Endothelial cell (in vitro differentiated cells): ENCODE data around the gene OBSL1. TPM values are rescaled to one million over a fixed set of nuclear protein-coding genes. Genes with fewer than 3 reads are reported as not detected.

Experiments
- DNase-seq: peaks from one replicate; pipeline ENCODE4 v3.0.0; 2021; ENCODE audit warnings: low spot score
- H3K27ac Mint-ChIP-seq: one replicate; pipeline ENCODE4 v1.8.0; 2021; ENCODE audit warnings: mixed read lengths, inconsistent platforms; ENCODE audit not compliant: unreplicated experiment
- H3K27me3 Mint-ChIP-seq: one replicate; pipeline ENCODE4 v1.8.0; 2021; ENCODE audit warnings: mild to moderate bottlenecking, moderate library complexity, mixed read lengths, inconsistent platforms; ENCODE audit not compliant: unreplicated experiment
- H3K36me3 Mint-ChIP-seq: one replicate; pipeline ENCODE4 v1.8.0; 2021; ENCODE audit warnings: mild to moderate bottlenecking, low read depth, mixed read lengths, inconsistent platforms; ENCODE audit not compliant: unreplicated experiment
- H3K4me1 Mint-ChIP-seq: one replicate; pipeline ENCODE4 v1.8.0; 2021; ENCODE audit warnings: mild to moderate bottlenecking, mixed read lengths, inconsistent platforms; ENCODE audit not compliant: unreplicated experiment
- H3K4me3 Mint-ChIP-seq: one replicate; pipeline ENCODE4 v1.8.0; 2021; ENCODE audit warnings: mild to moderate bottlenecking, mixed read lengths, inconsistent platforms; ENCODE audit not compliant: unreplicated experiment
- H3K9me3 Mint-ChIP-seq: one replicate; pipeline ENCODE4 v1.8.0; 2021; ENCODE audit warnings: mixed read lengths, inconsistent platforms; ENCODE audit not compliant: unreplicated experiment
- CTCF ChIP-seq: fragments of 200-600 bp; sonication (generic); IDR thresholded peaks from one replicate; pipeline ENCODE4 v1.5.0; 2021; ENCODE audit warnings: antibody characterized with exemption; ENCODE audit not compliant: unreplicated experiment
- total RNA-seq: library from RNA; stranded (reverse); fragmentation: NEBNext Ultra II Directional; extraction: Animal tissue kit (Norgen Biotek cat#: 25700); gene quantifications from one replicate; pipeline ENCODE4 v1.2.1, GENCODE V29; 2021; ENCODE audit not compliant: unreplicated experiment

OBSL1 gene
- total RNA-seq, 1 donor from 2014 or later = 53.4 TPM

GRCh38 chr2:219508444-219508734, 63.0 kb downstream of the OBSL1 start:
- no peaks in the 10 kb centered on the region for H3K9me3 Mint-ChIP-seq
- DNase-seq = no peak
- no peak overlapping the region for H3K4me3 Mint-ChIP-seq
- peaks cover 11% of the 10 kb centered on the region for H3K27me3 Mint-ChIP-seq
- H3K36me3 Mint-ChIP-seq = peaks cover 22% of the 10 kb centered on the region
- no peak for TF ChIP-seq CTCF
- H3K4me1 Mint-ChIP-seq = peaks cover 34% of the 10 kb centered on the region
- no peak overlapping the region for H3K27ac Mint-ChIP-seq

GRCh38 chr2:219507581-219508443, 63.5 kb downstream of the OBSL1 start:
- TF ChIP-seq CTCF = no peak
- no peak for DNase-seq
- Mint-ChIP-seq H3K27ac (no peak overlapping the region), H3K9me3 (no peaks in the 10 kb centered on the region), H3K4me3 (no peak overlapping the region), H3K4me1 (peaks cover 35% of the 10 kb centered on the region), H3K36me3 (peaks cover 24% of the 10 kb centered on the region), H3K27me3 (peaks cover 11% of the 10 kb centered on the region)

- Mint-ChIP-seq H3K4me3 (no peak overlapping the region), H3K9me3 (no peaks in the 10 kb centered on the region), H3K27me3 (peaks cover 10% of the 10 kb centered on the region), H3K4me1 (peaks cover 39% of the 10 kb centered on the region), H3K36me3 (peaks cover 20% of the 10 kb centered on the region), H3K27ac (no peak overlapping the region)
- no peak for TF ChIP-seq CTCF
- no peak for DNase-seq
Measured at GRCh38 chr2:219506802-219507526, 64.4 kb downstream of the OBSL1 start.

- H3K9me3 Mint-ChIP-seq = no peaks in the 10 kb centered on the region
- H3K4me3 Mint-ChIP-seq = no peak overlapping the region
- peaks cover 43% of the 10 kb centered on the region for H3K4me1 Mint-ChIP-seq
- peaks cover 8% of the 10 kb centered on the region for H3K27me3 Mint-ChIP-seq
- no peak for TF ChIP-seq CTCF
- no peak for DNase-seq
- peaks cover 20% of the 10 kb centered on the region for H3K36me3 Mint-ChIP-seq
- no peak overlapping the region for H3K27ac Mint-ChIP-seq
Measured at GRCh38 chr2:219506153-219506801, 65.1 kb downstream of the OBSL1 start.
